ENCODE measurements around the gene SFXN1.

SFXN1 gene

DNA sequence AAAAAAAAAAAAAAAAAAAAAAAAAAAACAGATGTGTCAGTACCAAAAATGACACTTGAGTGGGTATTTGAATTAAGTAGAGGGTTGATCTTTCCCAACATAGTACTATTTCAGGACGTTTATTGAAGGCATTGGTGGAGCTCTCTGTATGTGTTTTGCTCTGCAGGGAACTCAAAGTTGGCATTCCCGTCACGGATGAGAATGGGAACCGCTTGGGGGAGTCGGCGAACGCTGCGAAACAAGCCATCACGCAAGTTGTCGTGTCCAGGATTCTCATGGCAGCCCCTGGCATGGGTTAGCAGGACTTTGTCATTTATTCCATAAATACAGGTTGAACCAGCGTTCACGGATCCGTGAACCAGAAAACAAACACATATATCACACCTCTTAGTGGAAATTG, 34.9 kb downstream of the SFXN1 start:
- TF ChIP-seq POLR2A (IDR thresholded peaks at IDR 0.05; ENCODE audit: low read depth, low read length) (no peak), TAF1 (IDR thresholded peaks at IDR 0.05; ENCODE audit: borderline replicate concordance, low read depth, low read length) (no peak), POLR2AphosphoS5 (IDR thresholded peaks at IDR 0.05; ENCODE audit: low read depth, low read length) (no peak)
- no peak for FAIRE-seq
- no peak for DNase-seq (ENCODE audit: insufficient read length)

DNA sequence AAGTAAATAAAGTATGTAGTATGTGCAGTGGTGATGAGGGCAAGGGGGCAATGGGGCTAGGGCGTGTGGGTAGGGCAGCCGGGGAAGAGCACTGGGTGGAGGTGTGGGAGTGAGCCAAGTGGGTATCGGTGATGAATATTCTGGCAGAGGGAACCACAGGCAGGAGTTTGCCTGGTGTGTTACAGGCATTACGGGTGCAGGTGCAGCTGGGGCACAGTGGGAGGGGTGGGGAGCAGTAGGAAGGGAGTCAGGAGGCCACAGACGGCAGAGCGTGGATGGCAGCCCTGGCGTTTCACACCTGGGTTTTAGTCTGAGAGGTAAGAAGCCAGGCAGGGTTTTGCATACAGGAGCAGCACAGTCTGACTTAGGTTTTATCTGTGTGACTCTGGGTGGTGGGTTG, 35.4 kb downstream of the SFXN1 start:
- FAIRE-seq: no peak
- TF ChIP-seq TAF1 (IDR thresholded peaks at IDR 0.05; ENCODE audit: borderline replicate concordance, low read depth, low read length) (no peak), POLR2AphosphoS5 (IDR thresholded peaks at IDR 0.05; ENCODE audit: low read depth, low read length) (no peak), POLR2A (IDR thresholded peaks at IDR 0.05; ENCODE audit: low read depth, low read length) (no peak)
- DNase-seq (ENCODE audit: insufficient read length): no peak

DNA sequence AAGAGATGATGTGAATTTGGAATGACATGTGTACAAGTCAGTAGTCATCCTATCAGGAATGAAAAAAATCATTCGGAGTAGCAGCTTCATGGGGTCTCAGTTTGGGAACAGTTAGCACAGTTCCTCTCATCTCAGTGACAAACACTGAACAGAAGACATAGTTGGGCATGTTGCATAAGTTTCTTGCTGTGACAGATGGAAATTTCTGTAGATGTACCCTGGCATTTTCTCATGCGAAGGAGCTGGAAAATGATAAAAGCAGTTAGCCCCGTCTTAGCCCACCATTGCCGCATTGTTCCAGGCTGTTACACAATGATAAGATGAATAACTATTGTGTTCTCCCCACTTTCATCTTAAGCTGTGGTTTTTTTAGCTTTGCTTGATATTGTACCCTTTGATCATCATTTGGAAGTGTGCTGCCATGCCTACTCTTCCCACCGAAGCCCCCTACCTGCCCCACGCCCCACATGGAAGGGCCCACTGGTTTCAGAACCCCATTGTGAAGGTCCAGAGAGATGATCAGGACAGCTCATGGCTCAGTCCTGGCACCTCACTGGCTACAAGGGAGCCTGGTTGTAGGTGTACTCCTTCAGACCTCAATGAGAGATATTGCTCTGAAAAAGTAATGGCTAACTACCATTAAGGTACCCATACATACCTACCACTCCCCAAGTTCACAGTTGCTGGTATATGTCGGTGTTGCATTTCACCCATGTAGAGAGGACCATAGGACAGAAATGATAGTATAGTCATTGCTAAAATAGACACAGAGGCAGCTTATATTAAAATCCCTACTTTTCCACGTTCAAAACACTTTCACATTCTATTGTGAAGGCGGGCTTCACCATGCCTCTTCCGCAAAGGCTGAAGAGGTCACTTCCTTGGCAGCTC, 38.8 kb downstream of the SFXN1 start:
- FAIRE-seq (no peak), DNase-seq (ENCODE audit: insufficient read length) (no peak)
- no peak for TF ChIP-seq POLR2AphosphoS5 (IDR thresholded peaks at IDR 0.05; ENCODE audit: low read depth, low read length)
- no peak for TF ChIP-seq POLR2A (IDR thresholded peaks at IDR 0.05; ENCODE audit: low read depth, low read length)
- TF ChIP-seq TAF1 (IDR thresholded peaks at IDR 0.05; ENCODE audit: borderline replicate concordance, low read depth, low read length): no peak

DNA sequence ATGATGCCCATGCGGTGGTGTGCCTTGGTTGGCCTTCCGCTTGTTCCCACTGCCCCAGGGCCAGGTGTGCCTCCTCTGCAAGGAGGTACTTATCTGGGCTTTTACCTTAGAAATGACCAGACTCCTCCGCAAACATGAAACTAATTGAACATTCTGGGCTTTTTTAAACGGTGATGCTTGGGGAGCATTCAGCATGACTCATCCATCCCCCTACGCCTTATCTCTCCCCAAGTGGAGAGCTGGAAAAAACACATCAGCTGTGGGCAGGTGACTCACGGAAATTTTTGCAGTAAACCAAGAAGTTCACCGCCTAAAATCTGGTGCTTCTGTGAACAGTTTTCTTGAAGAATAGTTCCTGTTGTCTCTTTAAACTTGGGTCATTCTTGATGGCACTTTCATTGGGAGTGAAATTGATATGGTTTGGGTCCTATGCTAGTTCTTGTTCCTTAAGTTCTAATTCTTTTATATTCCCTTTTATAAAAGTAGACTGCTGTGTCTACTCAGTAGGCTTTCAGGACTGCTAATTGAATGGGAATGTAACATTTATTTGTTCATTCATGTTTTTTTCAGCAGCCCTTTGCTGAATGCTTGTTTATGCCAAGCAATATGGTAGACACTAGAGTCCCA, 39.6 kb downstream of the SFXN1 start:
- DNase-seq (ENCODE audit: insufficient read length): no peak
- no peak for FAIRE-seq
- TF ChIP-seq POLR2AphosphoS5 (IDR thresholded peaks at IDR 0.05; ENCODE audit: low read depth, low read length): no peak
- no peak for TF ChIP-seq TAF1 (IDR thresholded peaks at IDR 0.05; ENCODE audit: borderline replicate concordance, low read depth, low read length)
- no peak for TF ChIP-seq POLR2A (IDR thresholded peaks at IDR 0.05; ENCODE audit: low read depth, low read length)

- FAIRE-seq (no peak), DNase-seq (ENCODE audit: insufficient read length) (no peak)
- TF ChIP-seq POLR2AphosphoS5 (IDR thresholded peaks at IDR 0.05; ENCODE audit: low read depth, low read length) (no peak), TAF1 (IDR thresholded peaks at IDR 0.05; ENCODE audit: borderline replicate concordance, low read depth, low read length) (no peak), POLR2A (IDR thresholded peaks at IDR 0.05; ENCODE audit: low read depth, low read length) (no peak)
Measured at GRCh38 chr5:175519006-175519405, 40.6 kb downstream of the SFXN1 start.

GRCh38 chr5:175520321-175520720, 42.0 kb downstream of the SFXN1 start:
- FAIRE-seq (no peak), DNase-seq (ENCODE audit: insufficient read length) (no peak)
- TF ChIP-seq POLR2A (IDR thresholded peaks at IDR 0.05; ENCODE audit: low read depth, low read length): no peak
- TF ChIP-seq POLR2AphosphoS5 (IDR thresholded peaks at IDR 0.05; ENCODE audit: low read depth, low read length): no peak; the same call in 1 of the 2 replicates
- TF ChIP-seq TAF1 (IDR thresholded peaks at IDR 0.05; ENCODE audit: borderline replicate concordance, low read depth, low read length): no peak

DNA sequence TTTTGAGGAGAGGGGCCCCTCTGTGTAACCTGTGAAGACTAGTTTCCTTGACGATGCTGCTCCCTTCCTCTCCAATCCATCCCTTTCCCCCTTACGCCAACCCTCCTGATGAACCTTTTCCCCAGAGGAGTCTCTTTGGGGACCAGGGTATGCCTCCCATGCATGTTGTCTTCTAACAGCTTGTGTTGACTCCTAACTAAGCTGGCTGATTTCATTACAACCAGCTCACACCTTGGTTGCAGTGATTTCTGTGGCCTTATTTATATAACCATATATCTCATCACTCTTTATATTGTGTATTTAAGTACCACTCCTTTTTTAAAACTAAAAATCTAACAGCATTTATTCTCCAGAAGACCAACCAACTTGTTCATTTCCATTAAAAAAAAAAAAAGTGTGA, 42.5 kb downstream of the SFXN1 start:
- TF ChIP-seq POLR2AphosphoS5 (IDR thresholded peaks at IDR 0.05; ENCODE audit: low read depth, low read length): no peak
- TF ChIP-seq POLR2A (IDR thresholded peaks at IDR 0.05; ENCODE audit: low read depth, low read length): no peak
- no peak for TF ChIP-seq TAF1 (IDR thresholded peaks at IDR 0.05; ENCODE audit: borderline replicate concordance, low read depth, low read length)
- DNase-seq (ENCODE audit: insufficient read length): no peak
- no peak for FAIRE-seq

DNA sequence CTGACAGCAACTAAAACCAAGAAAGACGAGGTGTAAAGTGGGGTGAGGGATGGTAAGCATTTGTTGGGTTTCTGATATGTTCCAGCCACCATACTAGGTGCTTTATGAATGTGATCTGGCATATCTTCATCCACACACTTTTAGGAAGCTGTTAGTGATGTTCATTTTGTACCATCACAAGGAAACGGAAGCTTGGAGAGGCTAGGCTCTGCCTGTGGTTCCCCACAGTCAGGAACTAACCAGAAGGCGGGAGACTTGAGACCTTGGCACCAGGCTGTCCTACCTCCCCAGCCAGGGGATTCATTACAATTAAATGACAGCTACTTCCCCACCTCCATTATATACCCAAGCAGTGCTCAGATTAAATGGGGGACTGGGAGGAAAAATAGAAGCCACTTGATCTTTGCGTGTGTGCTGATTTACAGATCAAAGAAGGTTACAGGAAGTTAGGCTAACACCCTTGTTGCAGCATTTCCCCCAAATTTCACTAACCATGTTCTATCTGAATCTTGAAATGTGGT, 43.0 kb downstream of the SFXN1 start:
- TF ChIP-seq POLR2A (IDR thresholded peaks at IDR 0.05; ENCODE audit: low read depth, low read length) (no peak), TAF1 (IDR thresholded peaks at IDR 0.05; ENCODE audit: borderline replicate concordance, low read depth, low read length) (no peak), POLR2AphosphoS5 (IDR thresholded peaks at IDR 0.05; ENCODE audit: low read depth, low read length) (no peak)
- DNase-seq (ENCODE audit: insufficient read length): no peak
- no peak for FAIRE-seq

GRCh38 chr5:175523292-175523691, 44.9 kb downstream of the SFXN1 start:
- FAIRE-seq: no peak
- TF ChIP-seq POLR2AphosphoS5 (IDR thresholded peaks at IDR 0.05; ENCODE audit: low read depth, low read length) (no peak), POLR2A (IDR thresholded peaks at IDR 0.05; ENCODE audit: low read depth, low read length) (no peak), TAF1 (IDR thresholded peaks at IDR 0.05; ENCODE audit: borderline replicate concordance, low read depth, low read length) (no peak)

GRCh38 chr5:175524211-175524610, 45.9 kb downstream of the SFXN1 start:
- no peak for TF ChIP-seq POLR2A (IDR thresholded peaks at IDR 0.05; ENCODE audit: low read depth, low read length)
- TF ChIP-seq POLR2AphosphoS5 (IDR thresholded peaks at IDR 0.05; ENCODE audit: low read depth, low read length): no peak
- TF ChIP-seq TAF1 (IDR thresholded peaks at IDR 0.05; ENCODE audit: borderline replicate concordance, low read depth, low read length): no peak
- no peak for FAIRE-seq
- DNase-seq (ENCODE audit: insufficient read length): no peak

More at GRCh38 chr5:175523292-175523691, 44.9 kb downstream of the SFXN1 start:
- DNase-seq (ENCODE audit: insufficient read length): no peak

- DNase-seq (ENCODE audit: insufficient read length) (no peak), FAIRE-seq (no peak)
- TF ChIP-seq POLR2A (IDR thresholded peaks at IDR 0.05; ENCODE audit: low read depth, low read length) (no peak), TAF1 (IDR thresholded peaks at IDR 0.05; ENCODE audit: borderline replicate concordance, low read depth, low read length) (no peak), POLR2AphosphoS5 (IDR thresholded peaks at IDR 0.05; ENCODE audit: low read depth, low read length) (no peak)
Measured at GRCh38 chr5:175526691-175527090, 48.3 kb downstream of the SFXN1 start.

Measured in GM12892 (cell line).